KMS-11 (cell line): ENCODE results near the gene JARID2.

ENCODE experiments used
- H2AFZ ChIP-seq: fragments of 200-600 bp; sonication (generic); 2 replicates; pipeline ENCODE4 v1.6.1; 2016; ENCODE audit warnings: antibody characterized with exemption, mixed run types, low read depth
- H3K27ac ChIP-seq: fragments of 200-600 bp; sonication (generic); 2 replicates; pipeline ENCODE4 v1.6.1; 2016; ENCODE audit warnings: mild to moderate bottlenecking, mixed run types
- H3K27me3 ChIP-seq: fragments of 200-600 bp; sonication (generic); 2 replicates; pipeline ENCODE4 v1.6.1; 2017; ENCODE audit warnings: mild to moderate bottlenecking, low read depth, mixed run types, moderate library complexity; ENCODE audit not compliant: insufficient read depth
- H3K36me3 ChIP-seq: fragments of 200-600 bp; sonication (generic); 2 replicates; pipeline ENCODE4 v1.6.1; 2017; ENCODE audit warnings: mild to moderate bottlenecking, mixed run types; ENCODE audit not compliant: insufficient read depth
- H3K4me1 ChIP-seq: fragments of 200-600 bp; sonication (generic); 2 replicates; pipeline ENCODE4 v1.6.1; 2016; ENCODE audit warnings: mild to moderate bottlenecking, low read depth, mixed run types; ENCODE audit not compliant: poor library complexity, severe bottlenecking
- H3K4me2 ChIP-seq: fragments of 200-600 bp; sonication (generic); 2 replicates; pipeline ENCODE4 v1.7.0; 2016; ENCODE audit warnings: mild to moderate bottlenecking, mixed run types
- H3K4me3 ChIP-seq: fragments of 200-600 bp; sonication (generic); IDR thresholded peaks from 2 replicates; pipeline ENCODE4 v1.6.1; 2017; ENCODE audit warnings: low read depth, low read length, mixed read lengths; ENCODE audit not compliant: insufficient read depth
- H3K79me2 ChIP-seq: fragments of 200-600 bp; sonication (generic); 2 replicates; pipeline ENCODE4 v1.6.1; 2016; ENCODE audit warnings: low read depth, mixed run types; ENCODE audit not compliant: insufficient read depth
- H3K9ac ChIP-seq: fragments of 200-600 bp; sonication (generic); 2 replicates; pipeline ENCODE4 v1.6.1; 2016; ENCODE audit warnings: mild to moderate bottlenecking, mixed run types
- H4K20me1 ChIP-seq: fragments of 200-600 bp; sonication (generic); 2 replicates; pipeline ENCODE4 v1.6.1; 2016; ENCODE audit warnings: mild to moderate bottlenecking, mixed run types; ENCODE audit not compliant: insufficient read depth
- TF ChIP-seq, protein P1 (sequence below): fragments of 200-600 bp; sonication (generic); conservative IDR thresholded peaks from 2 replicates; pipeline ENCODE4 v1.6.1; 2017; ENCODE audit warnings: low read depth, mild to moderate bottlenecking, antibody characterized with exemption, low read length, moderate library complexity, mixed read lengths

JARID2 gene

DNA sequence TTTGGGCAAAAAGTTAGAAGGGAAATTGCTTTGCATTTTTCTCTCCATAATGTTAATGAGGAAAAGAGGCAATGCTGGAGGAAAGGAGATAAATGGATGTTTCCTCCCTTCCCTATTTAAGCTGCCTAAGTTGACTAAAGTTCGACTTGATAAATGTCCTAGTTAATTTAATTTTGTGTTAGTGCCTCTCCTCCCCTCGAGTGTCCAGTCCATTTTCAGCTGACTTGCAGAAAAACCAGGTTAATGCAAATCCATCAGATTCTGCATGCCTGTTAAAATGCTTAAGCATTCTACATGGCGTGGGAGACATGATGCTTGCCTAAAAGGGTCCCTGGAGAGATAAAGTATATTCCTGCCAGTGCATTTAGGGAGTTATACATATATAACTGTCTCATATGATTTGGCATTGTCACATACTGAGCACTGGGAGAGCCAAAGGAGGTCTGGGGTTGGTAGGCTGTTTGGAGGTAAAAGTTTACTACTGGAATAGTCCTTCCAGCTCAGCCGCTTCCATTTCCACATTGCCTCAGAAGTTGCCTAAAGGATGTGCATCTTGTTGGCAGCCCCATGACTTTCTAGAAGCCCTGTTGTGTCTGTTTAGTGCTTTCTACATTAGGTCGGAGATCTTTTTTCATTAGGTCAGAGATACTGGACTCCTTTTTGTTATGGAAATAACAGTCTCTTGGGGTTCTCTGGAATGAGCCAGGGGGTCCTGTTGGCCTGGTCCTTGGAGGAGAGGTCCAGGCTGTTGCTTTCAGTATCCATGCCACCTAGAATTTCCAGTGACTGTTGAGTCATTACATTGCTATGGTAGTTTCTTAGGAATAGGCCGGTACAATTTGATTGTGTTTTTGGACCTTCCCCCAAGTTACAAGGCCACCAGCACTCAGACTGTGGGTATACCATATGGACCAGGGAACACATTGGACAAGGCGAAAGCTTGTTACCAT is 30.4 kb downstream of the JARID2 start:
- H3K27ac ChIP-seq = no peak overlapping the region
- H3K4me1 ChIP-seq = peaks cover 7% of the 10 kb centered on the region
- no peaks in the 10 kb centered on the region for H3K27me3 ChIP-seq
- no peak overlapping the region for H3K9ac ChIP-seq
- peaks cover 38% of the 10 kb centered on the region; the same call in 1 of the 2 replicates for H3K79me2 ChIP-seq
- no peak overlapping the region for H2AFZ ChIP-seq
- TF ChIP-seq, protein P1, sequence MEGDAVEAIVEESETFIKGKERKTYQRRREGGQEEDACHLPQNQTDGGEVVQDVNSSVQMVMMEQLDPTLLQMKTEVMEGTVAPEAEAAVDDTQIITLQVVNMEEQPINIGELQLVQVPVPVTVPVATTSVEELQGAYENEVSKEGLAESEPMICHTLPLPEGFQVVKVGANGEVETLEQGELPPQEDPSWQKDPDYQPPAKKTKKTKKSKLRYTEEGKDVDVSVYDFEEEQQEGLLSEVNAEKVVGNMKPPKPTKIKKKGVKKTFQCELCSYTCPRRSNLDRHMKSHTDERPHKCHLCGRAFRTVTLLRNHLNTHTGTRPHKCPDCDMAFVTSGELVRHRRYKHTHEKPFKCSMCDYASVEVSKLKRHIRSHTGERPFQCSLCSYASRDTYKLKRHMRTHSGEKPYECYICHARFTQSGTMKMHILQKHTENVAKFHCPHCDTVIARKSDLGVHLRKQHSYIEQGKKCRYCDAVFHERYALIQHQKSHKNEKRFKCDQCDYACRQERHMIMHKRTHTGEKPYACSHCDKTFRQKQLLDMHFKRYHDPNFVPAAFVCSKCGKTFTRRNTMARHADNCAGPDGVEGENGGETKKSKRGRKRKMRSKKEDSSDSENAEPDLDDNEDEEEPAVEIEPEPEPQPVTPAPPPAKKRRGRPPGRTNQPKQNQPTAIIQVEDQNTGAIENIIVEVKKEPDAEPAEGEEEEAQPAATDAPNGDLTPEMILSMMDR = no peak
- H3K4me2 ChIP-seq = no peak overlapping the region
- no peaks in the 10 kb centered on the region for H3K36me3 ChIP-seq
- no peaks in the 10 kb centered on the region for H4K20me1 ChIP-seq
- no peak overlapping the region for H3K4me3 ChIP-seq

- Histone ChIP-seq H3K79me2 (peaks cover 49% of the 10 kb centered on the region; the same call in 1 of the 2 replicates), H3K27ac (no peak overlapping the region), H3K27me3 (no peaks in the 10 kb centered on the region), H4K20me1 (no peaks in the 10 kb centered on the region), H3K36me3 (no peaks in the 10 kb centered on the region), H3K4me3 (no peak overlapping the region), H3K9ac (no peak overlapping the region), H3K4me2 (no peak overlapping the region), H3K4me1 (peaks cover 7% of the 10 kb centered on the region), H2AFZ (no peak overlapping the region)
- TF ChIP-seq, protein P1 = no peak
Measured at GRCh38 chr6:15279047-15279661, 33.3 kb downstream of the JARID2 start.

DNA sequence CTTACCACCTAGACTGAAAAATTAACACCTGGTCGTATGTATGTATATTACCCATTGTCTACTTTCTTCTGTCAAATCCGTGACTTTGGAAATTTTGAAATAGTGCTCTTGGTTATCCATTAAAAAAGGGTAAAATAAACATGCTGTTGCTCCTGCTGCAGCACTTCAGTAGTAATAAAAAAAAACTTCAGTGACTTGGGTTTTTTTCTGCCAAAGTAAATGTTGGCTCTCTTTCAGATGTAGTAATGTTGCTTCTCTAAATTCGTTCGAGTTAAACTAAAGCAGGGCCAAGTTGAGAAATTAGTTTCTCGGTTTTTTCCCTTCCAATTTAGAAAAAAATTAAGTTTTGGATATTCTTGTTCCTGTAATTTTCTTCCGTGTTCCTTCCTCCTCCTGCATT is 34.2 kb downstream of the JARID2 start:
- H3K27me3 ChIP-seq = no peaks in the 10 kb centered on the region
- no peak overlapping the region for H3K9ac ChIP-seq
- H3K27ac ChIP-seq = no peak overlapping the region
- TF ChIP-seq, protein P1 = no peak
- no peaks in the 10 kb centered on the region for H3K36me3 ChIP-seq
- H3K4me3 ChIP-seq = no peak overlapping the region
- no peak overlapping the region for H3K4me2 ChIP-seq
- H3K4me1 ChIP-seq = peaks cover 4% of the 10 kb centered on the region
- H4K20me1 ChIP-seq = no peaks in the 10 kb centered on the region
- no peak overlapping the region for H2AFZ ChIP-seq
- peaks cover 56% of the 10 kb centered on the region; the same call in 1 of the 2 replicates for H3K79me2 ChIP-seq

DNA sequence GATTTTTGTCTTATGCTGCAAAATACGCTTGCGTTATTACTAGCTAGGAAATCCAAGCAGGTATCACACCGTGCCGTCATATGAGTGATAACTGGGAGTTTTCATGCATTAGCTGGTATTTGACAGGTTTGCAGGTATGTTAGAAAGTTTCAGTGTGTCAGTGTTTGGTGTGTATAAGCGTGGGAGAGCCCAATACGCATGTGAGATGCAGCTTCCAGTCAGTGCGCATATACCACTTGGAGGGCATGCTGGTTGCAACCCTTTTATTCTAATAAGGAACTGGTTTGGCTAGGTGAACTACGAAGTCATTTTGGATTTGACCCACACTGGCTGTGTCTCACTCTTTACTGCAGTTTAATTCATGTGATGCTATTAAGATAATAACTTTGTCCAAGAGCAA is 35.1 kb downstream of the JARID2 start:
- TF ChIP-seq, protein P1 = no peak
- Histone ChIP-seq H3K27me3 (no peaks in the 10 kb centered on the region), H3K27ac (no peak overlapping the region), H3K9ac (no peak overlapping the region), H4K20me1 (no peaks in the 10 kb centered on the region), H2AFZ (no peak overlapping the region), H3K79me2 (peaks cover 54% of the 10 kb centered on the region; the same call in 1 of the 2 replicates), H3K36me3 (no peaks in the 10 kb centered on the region), H3K4me2 (no peak overlapping the region), H3K4me3 (no peak overlapping the region), H3K4me1 (peaks cover 11% of the 10 kb centered on the region)
